ENCODE measurements around the gene PSMB5.

Gene PSMB5

DNA sequence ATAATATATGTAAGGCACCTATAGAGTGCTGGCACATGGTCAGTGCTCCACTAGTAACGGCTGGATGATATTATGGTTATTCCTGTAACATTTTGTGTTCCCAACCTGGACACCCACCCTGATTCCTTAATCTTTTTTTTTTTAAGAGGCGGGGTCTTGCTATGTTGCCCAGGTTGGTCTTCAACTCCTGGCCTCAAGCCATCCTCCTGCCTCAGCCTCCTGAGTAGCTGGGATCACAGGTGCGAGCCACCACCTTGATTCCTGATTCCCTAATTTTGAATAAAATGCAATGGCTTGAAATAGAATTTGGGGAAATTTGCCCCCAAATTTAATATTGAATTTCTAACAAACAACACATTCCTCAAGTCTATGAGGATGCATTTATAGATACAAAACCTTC, 32.1 kb downstream of the PSMB5 start:
- no peak for DNase-seq (ENCODE audit: extremely low spot score)
- ChIA-PET CTCF (no interaction called here), POLR2A (no interaction called here)
- TF ChIP-seq ELF4 (IDR thresholded peaks at IDR 0.05): no peak
- no peak for TF ChIP-seq TARDBP (IDR thresholded peaks at IDR 0.05)
- TF ChIP-seq SP1 (IDR thresholded peaks at IDR 0.05): no peak
- no peak for TF ChIP-seq HDGF (IDR thresholded peaks at IDR 0.05; ENCODE audit: borderline replicate concordance)

DNA sequence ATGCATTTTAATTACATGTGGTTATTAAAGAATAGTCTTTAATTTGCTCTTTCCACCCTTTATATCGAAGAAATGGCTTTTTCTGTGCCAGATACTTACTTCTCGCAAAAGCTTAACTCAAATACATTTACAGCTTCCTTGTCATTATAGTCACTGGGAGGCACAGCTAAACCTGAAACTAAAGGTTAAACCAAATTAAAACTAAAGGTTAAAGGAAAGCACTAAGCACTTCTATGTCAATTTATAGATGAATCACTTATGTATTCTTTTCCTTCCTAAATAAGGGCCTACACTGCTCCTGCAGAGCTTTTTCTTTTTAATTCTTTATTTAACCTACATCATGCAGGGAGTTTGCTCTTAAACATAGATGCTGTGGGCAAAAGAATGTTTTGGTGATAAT, 33.8 kb downstream of the PSMB5 start:
- CTCF ChIA-PET: interaction anchor here (1.1 to 2.3 kb wide), 2 partner anchors 14 to 123 kb away, joined by 3 to 18 read pairs; no protein-coding TSS in a partner anchor
- DNase-seq (ENCODE audit: extremely low spot score): no peak
- TF ChIP-seq FOXM1 (IDR thresholded peaks at IDR 0.05; ENCODE audit: borderline replicate concordance): no peak
- no peak for TF ChIP-seq SUZ12 (IDR thresholded peaks at IDR 0.05)
- TF ChIP-seq LEF1 (IDR thresholded peaks at IDR 0.05; ENCODE audit: borderline replicate concordance): no peak
- TF ChIP-seq, protein P1, sequence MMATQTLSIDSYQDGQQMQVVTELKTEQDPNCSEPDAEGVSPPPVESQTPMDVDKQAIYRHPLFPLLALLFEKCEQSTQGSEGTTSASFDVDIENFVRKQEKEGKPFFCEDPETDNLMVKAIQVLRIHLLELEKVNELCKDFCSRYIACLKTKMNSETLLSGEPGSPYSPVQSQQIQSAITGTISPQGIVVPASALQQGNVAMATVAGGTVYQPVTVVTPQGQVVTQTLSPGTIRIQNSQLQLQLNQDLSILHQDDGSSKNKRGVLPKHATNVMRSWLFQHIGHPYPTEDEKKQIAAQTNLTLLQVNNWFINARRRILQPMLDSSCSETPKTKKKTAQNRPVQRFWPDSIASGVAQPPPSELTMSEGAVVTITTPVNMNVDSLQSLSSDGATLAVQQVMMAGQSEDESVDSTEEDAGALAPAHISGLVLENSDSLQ (IDR thresholded peaks at IDR 0.05): no peak
- no peak for TF ChIP-seq NFRKB (IDR thresholded peaks at IDR 0.05)
- TF ChIP-seq SP1 (IDR thresholded peaks at IDR 0.05): no peak
- TF ChIP-seq TARDBP (IDR thresholded peaks at IDR 0.05): no peak
- no peak for TF ChIP-seq HDGF (IDR thresholded peaks at IDR 0.05; ENCODE audit: borderline replicate concordance)
- no peak for TF ChIP-seq FOXK2 (IDR thresholded peaks at IDR 0.05)
- no peak for TF ChIP-seq BHLHE40 (IDR thresholded peaks at IDR 0.05; ENCODE audit: borderline replicate concordance)
- no peak for TF ChIP-seq ZNF384 (IDR thresholded peaks at IDR 0.05)
- no peak for TF ChIP-seq L3MBTL2 (conservative IDR thresholded peaks at IDR 0.05)
- no peak for TF ChIP-seq ARNT (IDR thresholded peaks at IDR 0.05)
- no peak for TF ChIP-seq CTBP1 (IDR thresholded peaks at IDR 0.05; ENCODE audit: borderline replicate concordance)
- no peak for TF ChIP-seq ELF4 (IDR thresholded peaks at IDR 0.05)
- no peak for TF ChIP-seq FOXA1 (IDR thresholded peaks at IDR 0.05)
- POLR2A ChIA-PET: interaction anchor here (1.1 to 1.4 kb wide), 3 partner anchors 44 to 94 kb away, joined by 3 to 4 read pairs (median 3); partner anchors contain the start of genes ACIN1, C14orf119 and HAUS4

DNA sequence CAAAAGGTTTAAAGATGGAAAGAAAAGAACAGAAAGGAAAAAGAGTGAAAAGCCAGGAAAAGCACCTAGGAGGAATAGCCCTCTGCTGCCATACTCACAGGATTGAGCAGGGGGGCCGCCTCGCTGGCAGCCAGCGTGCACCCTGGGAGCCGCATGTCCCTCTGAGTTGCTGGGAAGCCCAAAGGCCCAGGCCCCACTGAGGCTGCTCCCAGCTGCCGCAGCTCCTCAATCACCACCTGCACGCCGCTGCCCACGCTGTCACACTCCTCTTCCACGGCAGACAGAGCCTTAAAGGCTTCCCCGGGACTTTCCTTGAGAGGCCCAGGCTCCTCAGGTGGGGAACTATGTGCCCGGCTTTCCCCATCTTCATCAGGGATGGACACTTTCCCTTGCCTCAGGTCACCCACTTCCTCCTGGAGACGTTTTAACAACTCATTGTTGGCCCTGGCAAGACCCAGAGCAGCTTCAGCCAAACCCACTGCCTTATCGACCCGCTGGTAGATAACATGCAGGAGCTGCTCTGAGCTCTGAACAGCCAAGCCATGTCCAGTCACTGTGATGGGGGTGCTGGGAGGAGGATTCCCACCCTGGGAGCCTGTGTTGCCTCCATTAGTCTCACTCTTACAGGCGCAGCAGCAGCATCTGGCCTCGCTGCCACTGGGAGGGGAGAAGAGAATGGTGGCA, 36.2 kb downstream of the PSMB5 start:
- no peak for DNase-seq (ENCODE audit: extremely low spot score)
- TF ChIP-seq, protein P1 (IDR thresholded peaks at IDR 0.05): no peak
- TF ChIP-seq HDGF (IDR thresholded peaks at IDR 0.05; ENCODE audit: borderline replicate concordance) (no peak), FOXA1 (IDR thresholded peaks at IDR 0.05) (no peak)
- CTCF ChIA-PET: interaction anchor here (1.0 to 1.1 kb wide), 2 partner anchors 12 to 23 kb away, joined by 3 read pairs; no protein-coding TSS in a partner anchor
- POLR2A ChIA-PET: interaction anchor here (1.7 to 5.3 kb wide), 3 partner anchors 9 to 97 kb away, joined by 5 to 65 read pairs (median 19); partner anchors contain the start of genes ACIN1, C14orf119 and HAUS4

DNA sequence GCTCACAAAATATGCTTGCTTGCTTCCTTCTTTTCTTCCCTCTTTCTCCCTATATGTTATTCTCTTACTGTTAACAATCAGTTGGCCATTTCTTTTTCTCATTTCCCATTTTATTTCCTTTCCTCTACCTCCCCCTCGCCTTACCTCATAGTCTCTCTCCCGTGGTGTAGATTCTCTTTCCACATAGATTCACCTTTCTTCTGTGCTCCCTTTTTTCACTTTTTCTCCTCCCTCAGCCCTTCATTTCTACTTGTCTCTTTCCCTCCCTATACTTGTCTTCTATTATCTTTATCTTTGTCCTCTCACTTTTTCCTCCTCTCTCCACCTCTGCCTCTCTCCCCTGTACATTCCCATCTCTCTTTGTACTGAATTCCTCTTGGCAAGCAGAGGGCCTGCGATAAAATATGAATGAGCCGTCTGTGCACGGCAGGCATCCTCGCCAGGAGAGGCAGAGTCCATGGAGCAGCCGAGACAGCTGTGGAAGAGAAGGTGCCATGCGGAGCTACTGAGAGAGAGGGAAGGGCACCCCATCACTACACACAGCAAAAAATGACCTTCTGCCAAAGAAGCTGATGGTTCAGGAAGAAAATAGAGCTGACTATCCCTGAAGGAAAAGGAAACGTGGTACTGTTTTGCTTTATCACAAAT, 36.9 kb downstream of the PSMB5 start:
- ChIA-PET POLR2A (interaction anchor here (1.7 to 5.3 kb wide), 3 partner anchors 10 to 97 kb away, joined by 5 to 65 read pairs (median 19); partner anchors contain the start of genes ACIN1, C14orf119 and HAUS4), CTCF (interaction anchor here (0.8 to 7.5 kb wide), 3 partner anchors 24 to 71 kb away, joined by 3 to 133 read pairs (median 3); partner anchors contain the start of gene CDH24)
- no peak for DNase-seq (ENCODE audit: extremely low spot score)
- TF ChIP-seq L3MBTL2 (conservative IDR thresholded peaks at IDR 0.05) (no peak), NFRKB (IDR thresholded peaks at IDR 0.05) (no peak), FOXA1 (IDR thresholded peaks at IDR 0.05) (no peak), ELF4 (IDR thresholded peaks at IDR 0.05) (no peak), ZNF384 (IDR thresholded peaks at IDR 0.05) (no peak), FOXK2 (IDR thresholded peaks at IDR 0.05) (no peak), BHLHE40 (IDR thresholded peaks at IDR 0.05; ENCODE audit: borderline replicate concordance) (no peak), ARNT (IDR thresholded peaks at IDR 0.05) (no peak), LEF1 (IDR thresholded peaks at IDR 0.05; ENCODE audit: borderline replicate concordance) (no peak), FOXM1 (IDR thresholded peaks at IDR 0.05; ENCODE audit: borderline replicate concordance) (no peak), HDGF (IDR thresholded peaks at IDR 0.05; ENCODE audit: borderline replicate concordance) (no peak), SUZ12 (IDR thresholded peaks at IDR 0.05) (no peak), TARDBP (IDR thresholded peaks at IDR 0.05) (no peak), SP1 (IDR thresholded peaks at IDR 0.05) (no peak), CTBP1 (IDR thresholded peaks at IDR 0.05; ENCODE audit: borderline replicate concordance) (no peak)
- TF ChIP-seq, protein P1 (IDR thresholded peaks at IDR 0.05): no peak

DNA sequence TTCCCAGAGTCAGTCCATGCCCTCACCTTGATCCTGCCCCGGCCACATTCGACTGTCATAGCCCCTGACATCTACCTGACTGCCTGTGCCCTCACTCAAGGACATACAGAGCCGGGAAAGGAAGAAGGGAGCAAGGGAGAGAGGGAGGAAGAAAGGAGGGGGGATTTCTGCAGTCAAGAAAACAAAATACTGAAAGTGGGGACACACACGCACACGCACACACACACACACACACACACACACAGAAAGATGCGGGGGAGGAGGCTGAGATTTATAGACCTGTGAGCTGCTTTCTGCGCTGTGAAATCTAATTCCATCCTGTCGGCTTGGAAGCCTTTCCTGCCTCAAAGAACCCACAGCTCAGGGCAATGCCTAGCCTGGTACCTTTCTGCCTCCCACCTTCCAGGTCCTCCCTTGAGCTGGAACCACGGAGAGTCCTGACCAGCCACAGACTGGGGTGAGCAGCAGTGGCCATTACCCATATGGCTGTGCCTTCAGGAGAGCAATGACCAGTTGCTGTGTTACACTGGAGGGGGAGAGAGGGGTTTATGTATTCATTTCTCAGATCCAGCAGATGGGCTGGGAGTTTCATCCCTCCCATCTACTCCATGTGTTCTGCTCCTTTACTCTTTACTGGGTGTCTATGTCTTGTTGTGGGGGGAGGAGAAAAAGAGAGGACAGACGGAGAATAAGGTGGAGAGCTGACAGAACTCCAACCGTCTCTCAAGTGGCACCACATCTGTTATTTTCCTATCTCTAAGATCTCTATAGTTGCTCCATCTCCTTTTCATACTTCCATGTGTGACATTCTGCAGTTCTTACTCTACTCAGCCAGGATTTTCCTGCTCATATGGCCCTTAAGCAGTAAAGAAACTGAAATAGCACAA, 37.7 kb downstream of the PSMB5 start:
- ChIA-PET CTCF (interaction anchor here (0.6 to 7.5 kb wide), 7 partner anchors 10 to 551 kb away, joined by 3 to 133 read pairs (median 7); partner anchors contain the start of gene CDH24), POLR2A (interaction anchor here (0.8 to 5.3 kb wide), 6 partner anchors 10 to 61 kb away, joined by 3 to 65 read pairs (median 14); partner anchors contain the start of genes CDH24 and HAUS4)
- DNase-seq (ENCODE audit: extremely low spot score): no peak
- no peak for TF ChIP-seq NFRKB (IDR thresholded peaks at IDR 0.05)
- TF ChIP-seq, protein P1 (IDR thresholded peaks at IDR 0.05): peak; percentile 62; the same call in 1 of the 2 replicates
- 0 out of 2 replicates have a peak, but pooled peaks have one; percentile 10 for TF ChIP-seq CTBP1 (IDR thresholded peaks at IDR 0.05; ENCODE audit: borderline replicate concordance)
- no peak for TF ChIP-seq FOXK2 (IDR thresholded peaks at IDR 0.05)
